ENCODE results near the gene DNAJC30.

Gene DNAJC30

GRCh38 chr7:73707045-73707631 lies 23.9 kb upstream of the DNAJC30 start:
- DNase-seq, result peak; percentile 47

- peak; percentile 69 for DNase-seq
Observed at GRCh38 chr7:73706126-73707044, 23.1 kb upstream of the DNAJC30 start.

- no peak for DNase-seq
Observed at GRCh38 chr7:73705551-73705920, 22.3 kb upstream of the DNAJC30 start.

- DNase-seq, result no peak
Observed at GRCh38 chr7:73704640-73705550, 21.6 kb upstream of the DNAJC30 start.

- peak; percentile 40 for DNase-seq
Observed at GRCh38 chr7:73703757-73704639, 20.7 kb upstream of the DNAJC30 start.

- DNase-seq, result no peak
Observed at GRCh38 chr7:73703225-73703624, 20.0 kb upstream of the DNAJC30 start.

GRCh38 chr7:73702665-73703064 lies 19.4 kb upstream of the DNAJC30 start:
- DNase-seq, result no peak

- no peak for DNase-seq
Observed at GRCh38 chr7:73702226-73702625, 19.0 kb upstream of the DNAJC30 start.

GRCh38 chr7:73701357-73701995 lies 18.2 kb upstream of the DNAJC30 start:
- peak; percentile 36 for DNase-seq

- DNase-seq, result no peak
Observed at GRCh38 chr7:73700581-73701134, 17.4 kb upstream of the DNAJC30 start.

GRCh38 chr7:73700069-73700423 lies 16.8 kb upstream of the DNAJC30 start:
- DNase-seq, result no peak

GRCh38 chr7:73699370-73700068 lies 16.3 kb upstream of the DNAJC30 start:
- no peak for DNase-seq

GRCh38 chr7:73698410-73698809 lies 15.2 kb upstream of the DNAJC30 start:
- no peak for DNase-seq

- no peak for DNase-seq
Observed at GRCh38 chr7:73696372-73696771, 13.1 kb upstream of the DNAJC30 start.

- no peak for DNase-seq
Observed at GRCh38 chr7:73690646-73691045, 7.4 kb upstream of the DNAJC30 start.

GRCh38 chr7:73688288-73688687 lies 5.0 kb upstream of the DNAJC30 start:
- no peak for DNase-seq

- no peak for DNase-seq
Observed at GRCh38 chr7:73685311-73685710, 2.1 kb upstream of the DNAJC30 start.

GRCh38 chr7:73683788-73684693 lies 788 bp upstream of the DNAJC30 start:
- DNase-seq, result peak; percentile 14

- DNase-seq, result no peak
Observed at GRCh38 chr7:73682745-73683055, 553 bp downstream of the DNAJC30 start.

- no peak for DNase-seq
Observed at GRCh38 chr7:73681031-73681430, 2.2 kb downstream of the DNAJC30 start.

Measured in activated CD4-positive, alpha-beta T cell treated with anti-CD3 and anti-CD28 coated beads, Interleukin-10, Interleukin-2, amounts not matched to agents 100 ng/mL and 50 ng/mL, durations not matched to agents 16 hours and 8 hours (primary cell).